NCI-H2196 (cell line): Measurements from ENCODE around the gene OSBPL2.

Source experiments
- DNase-seq: peaks from one replicate; lab custom pipeline; 2025; ENCODE audit not compliant: unreplicated experiment; lab: John Stamatoyannopoulos, UW

The OSBPL2 gene

GRCh38 chr20:62237801-62238568 is at the start of gene OSBPL2:
OSBPL2 (plus strand) TSS chr20:62238521; CDS start chr20:62256185, 17,664 bp downstream.
- DNase-seq: peak; percentile 98

- DNase-seq: no peak
These were observed 47.5 kb upstream of the OSBPL2 start for GRCh38 chr20:62190639-62191411.

GRCh38 chr20:62191781-62192559 is 46.4 kb upstream of the OSBPL2 start:
- DNase-seq: no peak

- DNase-seq: no peak
These were observed 45.7 kb upstream of the OSBPL2 start for GRCh38 chr20:62192635-62193034.

- no peak for DNase-seq
These were observed 45.0 kb upstream of the OSBPL2 start for GRCh38 chr20:62193079-62194025.

GRCh38 chr20:62195075-62195405 is 43.3 kb upstream of the OSBPL2 start:
- no peak for DNase-seq

GRCh38 chr20:62195736-62196135 is 42.6 kb upstream of the OSBPL2 start:
- DNase-seq: no peak

- no peak for DNase-seq
These were observed 42.0 kb upstream of the OSBPL2 start for GRCh38 chr20:62196286-62196685.

GRCh38 chr20:62197311-62197710 is 41.0 kb upstream of the OSBPL2 start:
- no peak for DNase-seq

GRCh38 chr20:62197801-62198200 is 40.5 kb upstream of the OSBPL2 start:
- DNase-seq: no peak

GRCh38 chr20:62198496-62198895 is 39.8 kb upstream of the OSBPL2 start:
- no peak for DNase-seq

GRCh38 chr20:62198931-62199330 is 39.4 kb upstream of the OSBPL2 start:
- DNase-seq: no peak

- no peak for DNase-seq
These were observed 37.7 kb upstream of the OSBPL2 start for GRCh38 chr20:62200491-62201172.

- DNase-seq: no peak
These were observed 36.9 kb upstream of the OSBPL2 start for GRCh38 chr20:62201173-62202082.

GRCh38 chr20:62202083-62202395 is 36.3 kb upstream of the OSBPL2 start:
- DNase-seq: no peak

GRCh38 chr20:62202676-62203377 is 35.5 kb upstream of the OSBPL2 start:
- no peak for DNase-seq

- no peak for DNase-seq
These were observed 34.8 kb upstream of the OSBPL2 start for GRCh38 chr20:62203378-62204030.
